ENCODE measurements around the gene MRPS18C. TPM values are rescaled to one million over a fixed set of nuclear protein-coding genes. Genes with fewer than 3 reads are reported as not detected.

Gene MRPS18C
- total RNA-seq, 1 experiment from 2014 or later = 85.4 TPM

- H3K4me3 Mint-ChIP-seq = no peak overlapping the region
- no peak for TF ChIP-seq CTCF (conservative IDR thresholded peaks at IDR 0.05)
- Histone ChIP-seq H3K14ac (ENCODE audit: insufficient read depth, low read length) (no peak overlapping the region), H3K4ac (ENCODE audit: low read depth, low read length) (no peak overlapping the region), H3K79me2 (ENCODE audit: insufficient read depth, low read length) (no peaks in the 10 kb centered on the region), H3K79me1 (ENCODE audit: insufficient read depth, low read depth, low read length, poor library complexity, severe bottlenecking) (no peaks in the 10 kb centered on the region), H4K91ac (ENCODE audit: insufficient read length, low read depth, low read length) (no peak overlapping the region), H2BK5ac (ENCODE audit: insufficient read length, low read length) (no peak overlapping the region), H3K23ac (ENCODE audit: insufficient read length, low read depth, low read length) (no peak overlapping the region), H4K5ac (ENCODE audit: insufficient read length, low read depth, low read length) (no peak overlapping the region), H2AK5ac (ENCODE audit: insufficient read length, low read length) (no peak overlapping the region), H3K23me2 (ENCODE audit: insufficient read length, low read depth, low read length, poor library complexity, severe bottlenecking) (no peaks in the 10 kb centered on the region), H3T11ph (ENCODE audit: low read length) (no peak overlapping the region), H3K27ac (ENCODE audit: insufficient read length, low read depth, low read length) (no peak overlapping the region), H3K27me3 (ENCODE audit: insufficient read depth, low read length) (no peaks in the 10 kb centered on the region), H2AFZ (ENCODE audit: low read length) (no peak overlapping the region), H2BK120ac (ENCODE audit: low read depth, low read length, poor library complexity, severe bottlenecking) (no peak overlapping the region), H3K9me3 (ENCODE audit: control insufficient read depth, low read depth, low read length) (no peaks in the 10 kb centered on the region), H3K4me1 (ENCODE audit: insufficient read depth, low read length) (no peaks in the 10 kb centered on the region), H2BK15ac (ENCODE audit: low read depth, low read length) (no peak overlapping the region), H3K56ac (ENCODE audit: insufficient read length, low read depth, low read length) (no peak overlapping the region), H3K9ac (ENCODE audit: extremely low read depth, insufficient read length, low read length) (no peak overlapping the region), H3K18ac (ENCODE audit: insufficient read length, low read depth, low read length) (no peak overlapping the region), H4K8ac (replicated peaks; ENCODE audit: insufficient read length, low read depth, low read length) (no peak overlapping the region), H4K20me1 (ENCODE audit: control insufficient read depth, insufficient read depth, insufficient read length) (no peaks in the 10 kb centered on the region), H3K4me2 (ENCODE audit: insufficient read depth, insufficient read length, low read length) (no peak overlapping the region), H2BK12ac (ENCODE audit: insufficient read length, low read depth, low read length) (no peak overlapping the region), H2BK20ac (ENCODE audit: low read depth, low read length, poor library complexity, severe bottlenecking) (no peak overlapping the region)
- no peak overlapping the region for H3K27ac Mint-ChIP-seq
- no peaks in the 10 kb centered on the region; a peak in 1 of 5 replicates for H3K9me3 Mint-ChIP-seq
- no CpG with 5 or more reads among the region's 4 CpGs for WGBS (ENCODE audit: extremely low coverage, insufficient read length, low lambda C conversion rate)
- DNase-seq = no peak
- H3K27me3 Mint-ChIP-seq (ENCODE audit: low read depth) = no peaks in the 10 kb centered on the region
- peaks cover 0 to 5% (median 2%) of the 10 kb centered on the region in 3 experiments; a peak in 1 of 7 replicates for H3K36me3 Mint-ChIP-seq (ENCODE audit: insufficient read depth in 1 of 3, low read depth in 3 of 3)
- no peaks in the 10 kb centered on the region for H3K4me1 Mint-ChIP-seq
These were observed 54.6 kb downstream of the MRPS18C start for GRCh38 chr4:83510442-83510841.

Other genes with a start within 250 kb of the MRPS18C start
- 19.8 and 19.9 TPM in 2 replicates for gene COQ2, start 171.3 kb upstream of the MRPS18C start, total RNA-seq (2021)
- 1.5 and 2.0 TPM in 2 replicates for gene HPSE, start 121.2 kb upstream of the MRPS18C start, total RNA-seq (2021)
- 13.9 and 16.2 TPM in 2 replicates for gene HELQ, start 235 bp upstream of the MRPS18C start, total RNA-seq (2021)
- 24.7 and 25.8 TPM in 2 replicates for gene ABRAXAS1, start 29.0 kb downstream of the MRPS18C start, total RNA-seq (2021)
- gene GPAT3, start 80.0 kb downstream of the MRPS18C start, total RNA-seq (2021) = 0.42 and 1.8 TPM in 2 replicates

Data from H9 (cell line).